B cell (primary cell): ENCODE measurements around the gene SLC7A6OS.

ENCODE experiments used
- CTCF ChIP-seq: fragments of 200-600 bp; IDR thresholded peaks from one replicate; pipeline ENCODE4 v1.8.0; 2022; ENCODE audit warnings: antibody characterized with exemption, mild to moderate bottlenecking
- EZH2 ChIP-seq: IDR thresholded peaks from 2 replicates; pipeline ENCODE4 v1.6.1; 2012; ENCODE audit warnings: borderline replicate concordance, low read depth, mild to moderate bottlenecking, moderate library complexity, low read length; ENCODE audit not compliant: insufficient read depth, poor library complexity, severe bottlenecking

GRCh38 chr16:68313116-68313515 is 2.4 kb upstream of the SLC7A6OS start:
- TF ChIP-seq EZH2 (no peak), CTCF (no peak)
